GM11168 (cell line): Measurements from ENCODE around the gene MEN1.

ENCODE experiments used
- in situ Hi-C: fragments of 300-500 bp; cut with MboI; formaldehyde crosslinking; loops from one replicate; pipeline ENCODE4 v1.12.0; 2022; ENCODE audit warnings: low sequenced_read_pairs; ENCODE audit not compliant: unreplicated experiment

The MEN1 gene

GRCh38 chr11:64765851-64766665 is 44.3 kb downstream of the MEN1 start:
- in situ Hi-C loops: no loop called here

GRCh38 chr11:64765291-64765850 is 45.0 kb downstream of the MEN1 start:
- in situ Hi-C loops: no loop called here

GRCh38 chr11:64764753-64765152 is 45.6 kb downstream of the MEN1 start:
- in situ Hi-C loops: no loop called here

DNA sequence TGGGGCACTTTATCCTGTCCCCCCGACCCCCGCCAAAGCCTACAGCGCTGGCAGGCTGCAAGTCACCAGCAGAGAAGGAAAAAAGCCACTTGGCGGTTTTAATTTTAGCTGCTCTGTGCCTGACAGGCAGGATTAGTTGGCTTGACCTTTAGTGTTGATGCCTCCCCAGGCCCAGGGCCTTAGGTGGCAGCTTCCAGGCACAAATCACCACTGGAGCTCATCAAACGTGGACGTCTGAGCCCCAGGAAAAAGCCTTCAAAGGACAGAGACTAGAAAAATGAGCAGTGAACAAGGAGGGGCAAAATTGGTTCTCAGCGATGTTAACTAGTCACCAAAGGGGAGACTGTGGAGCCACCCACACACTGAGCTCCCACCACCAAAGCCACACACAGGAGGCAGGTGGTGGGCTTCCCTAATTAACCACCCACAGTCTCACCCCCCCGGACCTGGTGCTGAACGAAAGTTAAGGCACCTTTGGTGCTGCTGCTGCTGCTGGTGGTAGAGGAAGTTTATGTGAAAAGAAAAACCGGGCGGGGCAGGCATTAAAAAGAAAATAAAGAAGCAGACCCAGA is 46.2 kb downstream of the MEN1 start:
- in situ Hi-C loops: no loop called here

- in situ Hi-C loops: no loop called here
These were observed 46.8 kb downstream of the MEN1 start for GRCh38 chr11:64763526-64764039.

DNA sequence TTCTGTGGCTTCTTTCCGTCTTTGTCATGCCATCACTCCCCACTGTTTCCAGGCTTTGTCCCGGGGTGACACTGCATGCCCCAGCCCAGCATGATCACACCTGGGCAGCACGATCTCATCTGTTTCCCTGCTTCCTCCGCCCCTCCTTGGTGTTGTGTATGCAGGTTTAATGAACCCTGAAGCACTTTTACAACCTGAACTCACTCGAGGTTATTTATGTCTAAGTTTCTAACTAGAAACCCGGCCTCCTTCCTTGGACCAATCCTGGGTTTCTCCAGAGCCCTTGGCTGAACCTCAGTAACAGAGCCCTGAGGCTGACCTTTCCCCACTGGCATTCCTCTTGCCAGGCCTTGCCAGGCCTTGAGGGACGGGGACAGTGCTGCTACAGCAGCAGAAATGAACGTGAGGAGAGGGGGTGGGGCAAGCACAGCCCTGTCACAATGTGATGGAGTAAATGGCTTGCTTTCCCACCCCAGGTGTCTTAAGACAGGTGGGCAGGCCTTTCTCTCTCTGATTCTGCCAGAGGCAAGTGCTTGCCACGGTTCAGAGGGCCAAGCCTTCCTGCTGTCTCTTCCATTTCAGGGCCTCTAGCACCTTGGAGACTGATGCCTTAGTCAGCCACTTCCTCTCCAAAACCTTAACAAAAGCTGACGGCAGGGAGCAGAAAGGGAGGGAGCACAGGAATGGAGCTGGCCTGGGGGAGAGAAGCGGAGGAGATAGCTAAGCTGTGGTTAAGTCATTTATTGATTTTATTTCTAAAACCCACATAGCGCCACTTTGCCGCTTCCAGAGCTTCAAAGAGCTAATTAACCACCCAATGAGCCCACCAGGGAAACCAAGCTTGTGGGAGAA is 47.5 kb downstream of the MEN1 start:
- in situ Hi-C loops: no loop called here

- in situ Hi-C loops: no loop called here
These were observed 48.1 kb downstream of the MEN1 start for GRCh38 chr11:64762277-64762673.

DNA sequence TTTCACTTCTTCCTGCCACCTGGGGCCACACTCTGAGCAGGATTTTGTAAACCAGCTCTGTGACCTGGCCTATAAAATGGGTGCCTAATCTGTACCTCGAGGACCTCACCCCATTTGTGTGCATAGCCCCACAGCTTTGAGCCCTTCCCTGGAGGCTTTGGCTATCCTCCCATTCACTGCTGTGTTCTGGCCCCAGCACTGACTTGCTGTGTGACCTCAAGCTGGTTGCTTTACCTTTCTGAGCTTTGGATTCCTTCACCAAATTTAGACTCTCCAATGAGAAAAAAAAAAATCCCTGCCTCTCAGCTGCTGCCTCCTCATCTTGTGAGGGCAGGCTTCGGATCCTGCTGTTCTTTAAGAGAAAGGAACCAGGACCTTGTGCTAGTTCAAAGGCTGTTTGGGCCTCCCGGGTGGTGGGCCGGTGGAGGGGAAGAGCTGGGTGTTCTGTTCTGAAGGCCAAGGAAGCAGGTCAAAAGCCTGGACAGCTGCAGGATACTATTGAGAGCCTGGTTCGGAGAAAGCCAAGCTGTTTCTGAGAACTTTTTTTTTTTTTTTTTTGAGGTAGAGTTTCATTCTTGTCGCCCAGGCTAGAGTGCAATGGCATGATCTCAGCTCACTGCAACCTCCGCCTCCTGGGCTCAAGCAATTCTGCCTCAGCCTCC is 49.5 kb downstream of the MEN1 start:
- in situ Hi-C loops: no loop called here

GRCh38 chr11:64759722-64760719 is 50.3 kb downstream of the MEN1 start, which contains the start of gene PYGM:
Gene PYGM, minus strand, starts transcription at chr11:64759974. Its CDS starts 76 bp downstream, at chr11:64759898.
- in situ Hi-C loops: no loop called here

DNA sequence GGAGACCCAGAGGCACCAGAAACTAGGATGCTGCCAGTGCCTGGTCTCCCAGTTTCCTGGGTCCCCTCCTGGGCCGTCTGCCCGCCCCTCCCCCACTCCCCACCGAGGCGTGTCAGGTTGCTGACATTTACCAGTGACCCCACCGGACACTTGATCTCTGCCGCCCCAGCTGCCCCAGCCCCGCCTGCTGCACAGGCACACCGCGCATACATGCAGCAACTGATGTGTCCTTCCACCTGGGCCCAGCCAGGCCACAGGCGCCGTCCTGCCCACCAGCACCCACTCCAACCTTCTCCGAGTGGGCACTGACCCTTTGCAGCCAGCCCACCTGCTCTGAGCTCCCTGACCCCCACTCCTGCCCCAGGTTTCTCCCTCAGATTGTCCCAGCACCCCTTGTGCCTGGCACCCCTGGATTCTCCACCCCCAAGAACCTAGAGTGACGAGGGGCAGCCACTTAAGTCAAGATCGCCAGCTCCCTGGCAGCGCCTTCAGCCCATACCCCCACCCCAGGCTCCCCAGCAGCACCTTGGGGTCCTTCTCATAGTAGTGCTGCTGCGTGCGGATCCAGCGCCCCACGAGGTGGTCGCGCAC is 51.1 kb downstream of the MEN1 start:
- in situ Hi-C loops: no loop called here

DNA sequence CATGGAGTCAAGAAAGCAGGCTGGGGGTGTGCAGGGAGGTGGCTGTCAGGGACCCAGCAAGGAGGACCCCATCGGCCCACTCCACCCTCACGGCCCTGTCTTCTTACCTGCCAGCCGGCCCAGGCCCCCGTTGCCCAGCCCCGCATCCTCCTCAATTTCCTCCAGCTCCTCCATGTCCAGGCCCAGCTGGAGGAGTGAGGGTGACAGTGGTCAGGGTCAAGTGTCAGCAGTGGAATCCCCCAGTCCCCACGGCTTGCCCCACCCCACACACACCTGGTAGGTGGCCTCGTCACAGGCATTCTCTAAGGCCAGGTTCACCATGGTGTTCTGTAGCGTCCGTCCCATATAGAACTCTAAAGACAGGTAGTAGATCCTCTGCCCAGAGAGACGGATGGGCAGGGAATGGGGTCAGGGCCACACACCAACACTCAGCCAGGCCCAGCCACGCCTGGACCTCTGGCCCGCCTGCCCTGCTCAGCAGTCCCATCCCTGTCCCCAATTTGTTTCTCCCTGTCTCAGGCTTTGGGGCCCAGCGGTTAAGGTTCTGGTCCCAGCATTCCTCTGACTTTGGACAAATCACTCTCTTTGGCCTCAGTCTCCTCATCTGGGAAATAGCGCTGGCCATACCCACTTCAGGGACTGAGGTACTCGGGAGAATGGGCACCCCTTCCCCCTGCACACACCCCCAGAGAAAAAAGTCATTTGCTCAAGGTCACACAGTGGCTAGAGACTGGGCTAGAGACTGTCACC is 51.8 kb downstream of the MEN1 start:
- in situ Hi-C loops: no loop called here

DNA sequence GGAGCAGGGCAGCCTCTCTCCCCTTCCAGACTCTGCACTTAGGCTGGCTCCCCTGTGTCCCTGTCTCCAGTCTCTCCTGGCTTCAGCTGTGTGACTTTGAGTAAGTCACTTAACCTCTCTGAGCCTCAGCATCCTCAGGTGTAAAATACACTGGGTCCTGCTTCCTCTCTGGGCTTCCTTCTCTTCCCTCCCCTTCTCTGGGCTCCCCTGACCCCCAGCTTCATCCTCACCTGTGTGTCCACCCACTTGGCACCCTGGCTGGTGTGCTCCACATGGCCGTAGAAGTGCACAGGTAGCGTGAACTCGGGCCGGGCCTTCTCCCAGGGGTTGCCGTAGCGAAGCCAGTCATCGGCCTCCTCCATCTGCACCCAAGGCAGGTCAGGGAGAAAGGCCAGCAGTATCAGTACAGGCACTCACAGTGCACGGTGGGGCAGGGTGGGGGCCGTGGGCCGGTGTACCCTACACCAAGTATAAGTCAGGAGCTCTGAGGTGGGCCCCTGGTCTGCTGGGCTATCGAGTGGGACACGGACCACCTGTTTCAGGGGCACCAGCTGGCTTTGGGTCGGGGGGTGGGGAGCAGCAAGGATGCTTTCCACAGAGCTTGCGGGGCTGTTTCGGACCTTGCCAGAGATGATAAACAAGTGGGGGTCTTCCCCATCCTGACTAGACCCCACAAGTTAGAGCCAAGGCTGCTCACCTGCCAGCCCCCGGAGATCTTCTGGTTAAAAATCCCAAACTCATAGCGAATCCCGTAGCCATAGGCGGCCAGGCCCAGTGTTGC is 52.6 kb downstream of the MEN1 start:
- in situ Hi-C loops: no loop called here

GRCh38 chr11:64755681-64756361 is 54.5 kb downstream of the MEN1 start:
- in situ Hi-C loops: no loop called here

DNA sequence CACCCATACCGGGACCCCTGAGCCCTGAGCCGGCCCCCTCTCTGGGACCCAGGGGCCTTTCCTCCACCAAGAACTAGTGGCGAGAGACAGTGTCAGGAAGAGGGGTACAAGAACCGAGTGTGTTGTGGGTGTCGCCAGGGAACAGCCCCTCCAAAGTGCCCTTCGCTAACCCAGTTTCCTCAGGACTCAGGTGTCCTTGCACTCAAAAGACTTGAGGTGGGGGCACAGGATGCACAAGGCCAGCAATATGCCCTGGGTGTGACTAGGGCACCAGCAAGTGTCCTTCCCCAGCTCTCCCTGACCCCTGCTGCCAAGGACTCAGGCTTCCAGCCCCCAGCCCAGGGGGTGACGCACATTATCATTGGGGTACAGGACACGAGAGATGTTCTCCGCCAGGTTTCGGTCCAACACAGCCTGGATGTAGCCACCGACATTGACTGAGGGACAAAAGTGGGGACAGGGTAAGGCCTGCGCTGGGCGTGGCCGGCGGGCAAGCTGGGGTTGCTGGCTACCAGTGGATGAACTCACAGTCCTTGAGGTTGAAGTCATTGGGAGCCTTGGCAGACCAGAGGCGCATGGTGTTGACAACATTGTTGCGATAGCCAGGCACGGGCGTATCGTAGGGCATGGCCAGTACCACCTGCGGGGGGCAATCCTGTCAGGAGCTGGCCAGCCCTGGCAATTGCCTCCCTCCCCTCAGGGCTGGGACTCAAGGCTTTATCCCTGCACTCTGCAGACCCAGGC is 55.3 kb downstream of the MEN1 start:
- in situ Hi-C loops: no loop called here

GRCh38 chr11:64754124-64754918 is 56.0 kb downstream of the MEN1 start:
- in situ Hi-C loops: no loop called here
